Tibial artery (tissue), 4 donors: ENCODE data around the gene ITGAL.

Experiments used
- DNase-seq, 2 donors: peaks; one replicate each; pipeline ENCODE4 v3.0.0-alpha.2; 2019
- H3K27ac ChIP-seq, 2 donors: fragments of 200-600 bp; sonication (generic) in 1 of 2; 1 replicate in 1 of 2; 2 replicates in 1 of 2; pipeline ENCODE4 v1.5.1; 2018 to 2019; ENCODE audit warnings: mild to moderate bottlenecking in 1 of 2
- H3K27me3 ChIP-seq, 2 donors: fragments of 200-600 bp; sonication (generic) in 1 of 2; one replicate each; pipeline versions ENCODE4 v1.5.1 to v1.6.0; 2016 to 2019
- H3K36me3 ChIP-seq, 3 donors: fragments of 200-600 bp; sonication (generic) in 2 of 3; one replicate each; pipeline ENCODE4 v1.5.1; 2016 to 2019; ENCODE audit warnings: mild to moderate bottlenecking in 2 of 3
- H3K4me1 ChIP-seq, 4 donors: fragments of 200-600 bp; sonication (generic) in 2 of 4; 1 replicate in 3 of 4; 2 replicates in 1 of 4; pipeline ENCODE4 v1.5.1; 2016 to 2019
- H3K4me3 ChIP-seq, 2 donors: fragments of 200-600 bp; sonication (generic) in 1 of 2; 1 replicate in 1 of 2; 2 replicates in 1 of 2; pipeline ENCODE4 v1.5.1; 2018 to 2019; ENCODE audit warnings: mild to moderate bottlenecking in 2 of 2
- H3K9me3 ChIP-seq, 3 donors: fragments of 200-600 bp; sonication (generic) in 1 of 3; one replicate each; pipeline ENCODE4 v1.5.1; 2016 to 2019
- CTCF ChIP-seq, 2 experiments: fragments of 200-600 bp in 1 of 2; fragments of 450-650 bp in 1 of 2; IDR thresholded peaks; one replicate each; pipeline ENCODE4 v1.5.1; 2017 to 2019; ENCODE audit warnings: antibody characterized with exemption in 2 of 2, mild to moderate bottlenecking in 1 of 2, moderate library complexity in 1 of 2
- intact Hi-C: fragments of 100-400 bp; cut with DNase I; formaldehyde crosslinking; loops from one replicate; pipeline ENCODE4 v1.15.0; 2023; ENCODE audit warnings: low total_unique reads

The ITGAL gene

GRCh38 chr16:30526823-30527634 lies 54.5 kb downstream of the ITGAL start:
- peaks cover 0 to 35% (median 13%) of the 10 kb centered on the region in 4 donors for H3K4me1 ChIP-seq
- intact Hi-C loops: loop anchor here (5.0 kb wide), 1 partner anchor 80 kb away; the partner anchor contains the start of gene SEPHS2

GRCh38 chr16:30527635-30528178 lies 55.2 kb downstream of the ITGAL start:
- intact Hi-C loops: loop anchor here (5.0 kb wide), 1 partner anchor 80 kb away; the partner anchor contains the start of gene SEPHS2
- H3K4me3 ChIP-seq: peak overlapping the region; percentile 63 to 93
- H3K36me3 ChIP-seq: peaks cover 16 to 37% (median 22%) of the 10 kb centered on the region in 3 donors
- peaks cover 0 to 40% (median 13%) of the 10 kb centered on the region in 4 donors for H3K4me1 ChIP-seq
- DNase-seq: no peak
- H3K27me3 ChIP-seq: no peaks in the 10 kb centered on the region
- no peak for TF ChIP-seq CTCF (IDR thresholded peaks at IDR 0.05)
- H3K9me3 ChIP-seq: no peaks in the 10 kb centered on the region
- H3K27ac ChIP-seq: peak overlapping the region; percentile 93 to 99

More at GRCh38 chr16:30526823-30527634, 54.5 kb downstream of the ITGAL start:
- Histone ChIP-seq H3K9me3 (no peaks in the 10 kb centered on the region), H3K4me3 (peak overlapping the region; percentile 63 to 93), H3K27me3 (no peaks in the 10 kb centered on the region), H3K36me3 (peaks cover 10 to 31% (median 16%) of the 10 kb centered on the region in 3 donors), H3K27ac (peak overlapping the region; percentile 93 to 99)
- TF ChIP-seq CTCF (IDR thresholded peaks at IDR 0.05): peak; percentile 28 to 36
- DNase-seq: peak; percentile 98 to 99

GRCh38 chr16:30528799-30529457 lies 56.4 kb downstream of the ITGAL start:
- H3K27ac ChIP-seq: no peak overlapping the region
- intact Hi-C loops: loop anchor here (5.0 kb wide), 1 partner anchor 82 kb away; the partner anchor contains the start of gene SEPHS2
- H3K4me1 ChIP-seq: peaks cover 0 to 52% (median 24%) of the 10 kb centered on the region in 4 donors

GRCh38 chr16:30530163-30531037 lies 57.9 kb downstream of the ITGAL start:
- Histone ChIP-seq H3K27me3 (no peaks in the 10 kb centered on the region), H3K27ac (no peak overlapping the region), H3K36me3 (peaks cover 11 to 34% (median 25%) of the 10 kb centered on the region in 3 donors), H3K4me3 (no peak overlapping the region), H3K9me3 (no peaks in the 10 kb centered on the region), H3K4me1 (peaks cover 0 to 49% (median 26%) of the 10 kb centered on the region in 4 donors)
- intact Hi-C loops: loop anchor here (5.0 kb wide), 1 partner anchor 167 kb away; the partner anchor contains the start of gene SRCAP
- no peak for DNase-seq
- TF ChIP-seq CTCF (IDR thresholded peaks at IDR 0.05): no peak

More at GRCh38 chr16:30528799-30529457, 56.4 kb downstream of the ITGAL start:
- no peak for DNase-seq
- no peak for TF ChIP-seq CTCF (IDR thresholded peaks at IDR 0.05)
- Histone ChIP-seq H3K9me3 (no peaks in the 10 kb centered on the region), H3K27me3 (no peaks in the 10 kb centered on the region), H3K36me3 (peaks cover 19 to 44% (median 25%) of the 10 kb centered on the region in 3 donors), H3K4me3 (no peak overlapping the region)
